GM21447 (cell line): ENCODE results near the gene HMGB4.

ENCODE experiments used
- ATAC-seq: cut with Tn5 transposase; IDR thresholded peaks from one replicate; pipeline ENCODE4 v1.9.1; 2021; ENCODE audit not compliant: unreplicated experiment

HMGB4 gene

GRCh38 chr1:33895976-33896375, 32.1 kb downstream of the HMGB4 start:
- no peak for ATAC-seq

- no peak for ATAC-seq
Measured at GRCh38 chr1:33897092-33897725, 33.3 kb downstream of the HMGB4 start.

GRCh38 chr1:33898406-33898805, 34.5 kb downstream of the HMGB4 start:
- ATAC-seq, result no peak

- no peak for ATAC-seq
Measured at GRCh38 chr1:33898881-33899280, 35.0 kb downstream of the HMGB4 start.

- ATAC-seq, result no peak
Measured at GRCh38 chr1:33899746-33900145, 35.9 kb downstream of the HMGB4 start.

GRCh38 chr1:33902486-33903209, 38.8 kb downstream of the HMGB4 start:
- ATAC-seq, result peak; percentile 89

GRCh38 chr1:33903210-33903589, 39.3 kb downstream of the HMGB4 start:
- ATAC-seq, result peak; percentile 47

GRCh38 chr1:33905241-33905640, 41.4 kb downstream of the HMGB4 start:
- no peak for ATAC-seq

- ATAC-seq, result no peak
Measured at GRCh38 chr1:33906156-33906555, 42.3 kb downstream of the HMGB4 start.

- no peak for ATAC-seq
Measured at GRCh38 chr1:33908324-33908956, 44.6 kb downstream of the HMGB4 start.
